Thymus (tissue), 11 donors: ENCODE measurements around the gene ZNHIT1. TPM values are rescaled to one million over a fixed set of nuclear protein-coding genes. Genes with fewer than 3 reads are reported as not detected.
"Not testable (repeated sequence)": the region's sequence is repeated elsewhere in the genome, so short reads cannot be mapped to it uniquely, and the experiment has no call there.

Experiments
- DNase-seq, 9 donors: peaks; one replicate each; pipeline ENCODE4 v3.0.0-alpha.2; 2013; ENCODE audit warnings: low spot score in 9 of 9, low read depth in 6 of 9, missing footprints in 1 of 9
- H3K27ac ChIP-seq, 2 donors: one replicate each; pipeline ENCODE4 v1.5.1; 2013; ENCODE audit warnings: control low read depth in 1 of 2, low read depth in 1 of 2, low read length in 1 of 2, mild to moderate bottlenecking in 1 of 2, moderate library complexity in 1 of 2
- H3K27me3 ChIP-seq, 2 donors: one replicate each; pipeline ENCODE4 v1.5.1; 2013; ENCODE audit warnings: low read length in 1 of 2; ENCODE audit not compliant: control insufficient read depth in 2 of 2, insufficient read depth in 1 of 2
- H3K36me3 ChIP-seq, 2 donors: one replicate each; pipeline ENCODE4 v1.5.1; 2013; ENCODE audit warnings: low read length in 1 of 2, mild to moderate bottlenecking in 1 of 2, moderate library complexity in 1 of 2; ENCODE audit not compliant: control insufficient read depth in 2 of 2, insufficient read depth in 2 of 2
- H3K4me1 ChIP-seq, 2 donors: one replicate each; pipeline ENCODE4 v1.5.1; 2013; ENCODE audit warnings: low read length in 2 of 2; ENCODE audit not compliant: control insufficient read depth in 2 of 2, insufficient read depth in 2 of 2
- H3K4me3 ChIP-seq, 2 donors: one replicate each; pipeline ENCODE4 v1.5.1; 2013; ENCODE audit warnings: low read length in 2 of 2, control low read depth in 1 of 2, mild to moderate bottlenecking in 1 of 2
- H3K9me3 ChIP-seq, 2 donors: one replicate each; pipeline ENCODE4 v1.5.1; 2013; ENCODE audit warnings: low read length in 1 of 2, mild to moderate bottlenecking in 1 of 2; ENCODE audit not compliant: control insufficient read depth in 2 of 2, insufficient read depth in 1 of 2
- WGBS: extraction: QIAGEN DNeasy Blood & Tissue Kit; methylation state at CpG from one replicate; pipeline ENCODE4 v1.1.7; 2013; 5-methylcytosine and 5-hydroxymethylcytosine counted together
- polyA plus RNA-seq: library from polyadenylated mRNA; stranded (reverse); fragments of 200-250 nt; gene quantifications from one replicate; pipeline ENCODE4 v1.2.3, GENCODE V29; 2013
- total RNA-seq: library from RNA; stranded (reverse); fragments of 120-200 nt; gene quantifications from one replicate; pipeline ENCODE4 v1.2.4, GENCODE V29; 2013
- donor health status: healthy.

Gene ZNHIT1
- total and polyA plus RNA-seq, 2 donors: 68.3 to 103 TPM

DNA sequence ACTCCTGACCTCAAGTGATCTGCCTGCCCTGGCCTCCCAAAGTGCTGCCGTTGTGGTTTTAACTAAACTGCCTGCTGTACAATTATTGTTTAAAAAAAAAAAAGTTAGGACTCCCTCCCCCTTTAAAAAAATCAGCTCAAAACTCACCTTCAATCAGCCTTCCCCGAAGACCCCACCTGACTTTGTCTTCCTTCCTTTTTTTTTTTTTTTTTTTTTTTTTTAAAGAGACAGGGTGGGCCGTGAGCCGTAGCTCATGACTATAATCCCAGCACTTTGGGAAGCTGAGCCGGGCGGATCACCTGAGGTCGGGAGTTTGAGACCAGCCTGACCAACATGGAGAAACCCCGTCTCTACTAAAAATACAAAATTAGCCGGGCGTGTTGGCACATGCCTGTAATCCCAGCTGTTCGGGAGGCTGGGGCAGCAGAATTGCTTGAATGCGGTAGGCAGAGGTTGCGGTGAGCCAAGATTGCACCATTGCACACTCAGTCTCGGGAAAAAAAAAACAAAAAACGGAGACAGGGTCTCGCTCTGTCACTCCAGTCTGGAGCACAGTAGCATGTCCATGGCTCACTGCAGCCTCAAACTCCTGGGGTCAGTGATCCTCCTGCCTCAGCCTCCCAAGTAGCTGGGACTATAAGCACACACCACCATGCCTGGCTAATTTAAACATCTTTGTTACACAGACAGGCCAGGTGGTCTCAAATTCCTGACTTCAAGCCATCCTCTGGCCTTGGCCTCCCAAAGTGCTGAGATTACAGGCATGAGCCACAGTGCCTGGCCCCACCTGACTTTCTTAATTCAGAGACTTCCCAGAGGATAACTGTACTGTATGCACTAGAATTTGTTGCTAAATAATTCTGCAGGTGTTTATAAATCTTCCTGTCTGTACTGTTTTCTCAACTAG, 23.7 kb downstream of the ZNHIT1 start:
- H3K4me1 ChIP-seq: peaks cover 16 to 53% of the 10 kb centered on the region in 2 donors
- WGBS: 61% methylated on average over 16 of the region's 16 CpGs
- H3K9me3 ChIP-seq: peaks cover 0 to 3% of the 10 kb centered on the region in 2 donors
- H3K27me3 ChIP-seq: no peaks in the 10 kb centered on the region
- H3K27ac ChIP-seq: no peak overlapping the region
- no peak for DNase-seq
- H3K36me3 ChIP-seq: peaks cover 43 to 46% of the 10 kb centered on the region in 2 donors
- no peak overlapping the region for H3K4me3 ChIP-seq

DNA sequence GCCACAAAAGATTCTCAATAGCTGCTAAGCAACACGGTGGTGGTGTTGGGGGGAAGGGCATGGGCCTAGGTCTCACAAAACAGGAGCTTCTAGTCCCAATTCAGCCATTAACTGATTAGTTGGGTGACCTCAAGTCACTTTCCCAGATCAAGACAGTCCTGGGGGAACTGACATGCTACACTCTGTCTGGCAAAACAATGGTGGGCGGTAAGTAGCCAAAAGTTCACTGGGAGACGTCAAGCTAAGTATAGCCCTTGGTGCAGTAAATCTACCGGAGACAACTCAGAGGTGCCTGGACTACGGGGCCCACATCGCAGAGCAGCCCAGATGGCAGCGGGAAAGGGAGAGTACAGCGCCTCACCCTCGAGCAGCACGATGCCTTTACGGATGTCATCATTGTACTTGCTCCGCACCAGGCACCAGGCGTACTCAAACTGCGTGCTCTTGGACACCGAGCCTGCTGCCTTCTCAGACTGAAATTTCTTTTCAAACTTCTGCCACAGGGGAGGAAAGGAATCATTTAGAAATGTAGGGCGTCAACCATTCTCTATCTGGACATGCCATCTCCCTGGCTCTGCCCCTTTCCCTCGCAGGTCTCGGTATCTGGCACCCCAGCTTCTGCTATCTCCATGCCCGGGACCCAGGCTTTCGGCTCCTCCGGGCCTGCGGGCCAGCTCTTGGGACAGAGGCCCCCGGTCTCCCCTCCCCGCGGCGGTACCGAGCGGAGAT, 25.8 kb downstream of the ZNHIT1 start:
- no peaks in the 10 kb centered on the region for H3K27me3 ChIP-seq
- peaks cover 0 to 3% of the 10 kb centered on the region in 2 donors for H3K9me3 ChIP-seq
- H3K4me3 ChIP-seq: peak overlapping the region; percentile 86 to 94
- peak in 2 of 9 donors; percentile 25 to 57 for DNase-seq
- H3K4me1 ChIP-seq: peaks cover 16 to 33% of the 10 kb centered on the region in 2 donors
- peaks cover 22 to 37% of the 10 kb centered on the region in 2 donors for H3K36me3 ChIP-seq
- peak overlapping the region; percentile 58 to 90 for H3K27ac ChIP-seq
- 27% methylated on average over 28 of the region's 28 CpGs for WGBS

DNA sequence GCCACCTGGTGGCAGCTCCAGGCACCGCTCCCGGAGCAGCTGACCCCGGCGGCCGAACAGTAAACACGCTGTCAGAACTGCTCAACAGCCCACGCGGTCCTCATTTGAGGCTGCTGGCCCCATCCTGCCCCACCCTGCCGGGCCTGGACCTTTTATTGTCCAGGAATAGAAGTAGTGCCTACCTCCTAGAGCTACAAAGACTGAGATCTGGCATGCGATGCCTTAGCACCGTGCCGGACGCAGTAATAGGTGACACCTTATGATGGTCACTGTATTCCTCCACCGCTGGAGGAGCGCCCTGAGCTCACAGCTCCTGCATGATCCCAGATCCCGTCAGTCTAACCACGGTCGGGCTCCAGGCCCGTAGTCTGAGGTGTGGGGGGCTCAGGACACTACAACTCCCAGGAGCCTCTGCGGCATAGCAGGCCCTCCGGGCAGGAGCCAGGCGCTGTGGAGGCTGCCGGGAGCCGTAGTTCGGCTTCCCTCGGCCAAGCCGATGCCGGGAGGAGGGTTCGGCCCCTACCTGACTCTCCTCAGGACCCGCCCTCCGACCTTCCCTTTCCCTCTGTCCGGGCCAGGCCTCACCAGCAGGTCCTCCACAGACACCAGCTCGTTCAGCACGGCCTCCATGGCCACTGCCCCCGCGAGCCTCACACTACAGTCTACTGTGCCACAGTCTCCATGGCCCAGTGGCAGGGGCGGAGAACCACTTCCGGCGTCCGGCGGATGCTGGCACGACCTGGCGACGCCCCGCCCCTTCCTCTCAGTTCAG, 26.6 kb downstream of the ZNHIT1 start, which contains the start of gene FIS1:
Gene FIS1, minus strand, starts transcription at position 707 of the 772 bp plus-strand sequence. Its CDS starts 77 bp downstream, at position 630.
- Histone ChIP-seq H3K4me1 (peaks cover 16 to 25% of the 10 kb centered on the region in 2 donors), H3K9me3 (peaks cover 0 to 3% of the 10 kb centered on the region in 2 donors), H3K27ac (peak within 1 kb of the TSS; percentile 90 to 92), H3K36me3 (peaks cover 20 to 37% of the 10 kb centered on the region in 2 donors), H3K4me3 (peak within 1 kb of the TSS; percentile 86 to 94), H3K27me3 (no peaks in the 10 kb centered on the region)
- DNase-seq: peak; percentile 85 to 96 (median 90)
- under 1% methylated on average over 45 of the region's 45 CpGs for WGBS

DNA sequence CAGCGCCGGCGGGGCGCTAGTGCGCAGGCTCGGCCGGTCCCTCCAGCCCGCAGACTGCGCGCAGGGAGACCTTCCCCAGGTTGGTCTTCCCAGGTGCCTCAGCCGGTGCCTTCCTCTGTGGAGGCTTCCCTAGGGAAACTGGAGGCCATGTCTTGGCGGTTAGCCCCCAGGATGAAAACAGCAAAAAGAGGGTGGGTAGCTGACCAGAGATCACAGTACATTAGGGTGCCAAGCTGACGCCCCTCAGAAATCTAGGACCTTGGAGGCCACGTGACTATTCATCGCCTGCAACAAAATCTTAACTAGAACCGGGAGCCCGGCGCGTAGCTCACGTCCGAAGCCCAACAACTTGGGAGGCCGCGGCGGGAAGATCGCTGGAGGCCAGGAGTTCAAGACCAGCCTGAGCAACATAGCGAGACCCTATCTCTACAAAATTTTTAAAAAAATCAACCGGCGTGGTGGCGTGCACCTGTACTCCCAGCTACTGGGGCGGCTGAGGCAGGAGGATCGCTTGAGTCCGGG, 27.2 kb downstream of the ZNHIT1 start:
- no peak for DNase-seq
- Histone ChIP-seq H3K27me3 (no peaks in the 10 kb centered on the region), H3K4me1 (peaks cover 16 to 21% of the 10 kb centered on the region in 2 donors), H3K36me3 (peaks cover 16 to 30% of the 10 kb centered on the region in 2 donors), H3K4me3 (peak overlapping the region; percentile 86 to 94), H3K9me3 (peaks cover 0 to 3% of the 10 kb centered on the region in 2 donors), H3K27ac (peak overlapping the region; percentile 78 to 90)
- 31% methylated on average over 32 of the region's 32 CpGs for WGBS

DNA sequence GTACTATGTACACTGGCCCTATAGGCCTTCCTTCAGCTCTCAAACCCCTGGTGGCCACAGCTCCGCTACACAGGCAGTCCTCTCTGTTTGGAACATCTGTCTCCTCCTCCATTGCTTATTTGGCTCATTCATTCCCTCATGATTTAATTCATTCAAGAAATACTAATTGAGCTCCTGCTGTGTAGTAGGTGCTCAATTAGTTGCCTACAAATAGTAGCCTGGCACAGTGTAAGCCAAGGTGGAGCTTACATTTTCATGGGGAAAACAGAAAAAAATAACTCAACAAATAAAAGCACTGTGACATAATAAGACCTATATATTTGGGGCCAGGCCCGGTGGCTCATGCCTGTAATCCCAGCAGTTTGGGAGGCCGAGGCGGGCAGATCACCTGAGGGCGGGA, 30.3 kb downstream of the ZNHIT1 start:
- H3K27ac ChIP-seq: no peak overlapping the region
- H3K36me3 ChIP-seq: peaks cover 8 to 26% of the 10 kb centered on the region in 2 donors
- H3K27me3 ChIP-seq: no peaks in the 10 kb centered on the region
- peaks cover 0 to 3% of the 10 kb centered on the region in 2 donors for H3K9me3 ChIP-seq
- 98% methylated on average over 5 of the region's 5 CpGs for WGBS
- DNase-seq: no peak
- H3K4me1 ChIP-seq: peaks cover 16 to 33% of the 10 kb centered on the region in 2 donors
- no peak overlapping the region for H3K4me3 ChIP-seq

DNA sequence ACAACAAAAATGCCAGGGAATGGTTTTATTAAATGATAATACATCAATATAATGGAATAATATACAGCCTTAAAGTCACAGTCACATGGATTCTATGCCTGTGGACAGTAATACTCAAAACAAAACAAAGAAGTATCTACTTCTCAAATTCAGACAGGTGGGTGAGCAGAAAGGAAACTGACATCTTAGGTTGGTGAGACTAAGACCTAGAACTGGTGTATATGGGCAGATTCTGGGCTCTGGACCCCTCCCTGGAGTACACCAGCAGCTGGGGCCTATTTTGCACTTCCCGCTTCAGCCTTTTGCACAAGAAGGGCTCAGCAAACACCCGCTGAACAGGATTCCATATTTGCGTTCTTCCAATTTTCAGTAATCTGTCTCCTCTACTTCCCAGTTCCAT, 32.4 kb downstream of the ZNHIT1 start:
- H3K27me3 ChIP-seq: peaks cover 0 to 3% of the 10 kb centered on the region in 2 donors
- H3K4me3 ChIP-seq: no peak overlapping the region
- DNase-seq: peak in 1 of 9 donors; percentile 5
- H3K27ac ChIP-seq: no peak overlapping the region
- peaks cover 8 to 23% of the 10 kb centered on the region in 2 donors for H3K36me3 ChIP-seq
- peaks cover 6 to 20% of the 10 kb centered on the region in 2 donors for H3K4me1 ChIP-seq
- peaks cover 0 to 3% of the 10 kb centered on the region in 2 donors for H3K9me3 ChIP-seq
- WGBS: 96% methylated on average over 3 of the region's 3 CpGs

DNA sequence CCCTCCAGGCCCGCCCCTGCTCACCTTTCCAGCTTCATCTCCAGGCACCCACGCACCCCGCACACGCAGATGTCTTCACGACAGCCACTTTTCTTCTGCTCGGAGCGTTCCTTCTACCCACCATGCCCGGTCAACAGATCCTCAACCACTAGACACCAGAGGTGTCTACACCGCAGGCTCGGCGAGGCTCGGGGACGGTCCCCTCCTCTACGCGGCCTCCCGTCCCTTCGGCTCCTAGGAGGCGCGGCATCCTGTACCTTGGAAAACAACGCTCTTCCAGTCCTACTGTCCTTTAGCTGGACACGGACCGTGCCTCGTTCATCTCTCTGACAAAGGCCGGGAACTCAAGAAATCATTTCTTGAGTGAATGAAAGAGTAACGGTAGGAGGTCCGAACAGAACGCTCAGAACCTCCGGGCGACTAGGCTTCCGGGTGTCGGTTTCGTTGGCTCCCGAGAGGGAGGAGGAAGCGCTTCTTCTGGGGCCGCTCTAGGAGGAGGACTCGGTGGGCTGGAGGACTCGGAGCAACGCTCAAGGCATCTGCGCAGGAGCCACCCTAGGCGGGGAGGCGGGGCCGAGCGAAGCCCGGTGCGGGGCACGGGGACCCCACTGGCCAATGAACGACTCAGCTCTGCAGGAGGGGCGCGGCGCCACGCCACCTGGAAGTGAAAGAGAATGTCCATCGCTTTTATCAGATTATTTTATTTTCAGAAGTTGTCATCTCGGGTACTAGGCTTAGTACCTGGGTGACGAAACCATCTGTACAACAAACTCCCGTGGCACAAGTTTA, 34.1 kb downstream of the ZNHIT1 start:
- Histone ChIP-seq H3K4me3 (peak overlapping the region; percentile 78 to 93), H3K27me3 (peaks cover 0 to 5% of the 10 kb centered on the region in 2 donors), H3K9me3 (peaks cover 0 to 3% of the 10 kb centered on the region in 2 donors), H3K36me3 (peaks cover 8 to 15% of the 10 kb centered on the region in 2 donors), H3K4me1 (peaks cover 0 to 15% of the 10 kb centered on the region in 2 donors), H3K27ac (peak overlapping the region; percentile 74 to 80)
- peak; percentile 91 to 99 (median 98) for DNase-seq
- under 1% methylated on average over 55 of the region's 55 CpGs for WGBS

DNA sequence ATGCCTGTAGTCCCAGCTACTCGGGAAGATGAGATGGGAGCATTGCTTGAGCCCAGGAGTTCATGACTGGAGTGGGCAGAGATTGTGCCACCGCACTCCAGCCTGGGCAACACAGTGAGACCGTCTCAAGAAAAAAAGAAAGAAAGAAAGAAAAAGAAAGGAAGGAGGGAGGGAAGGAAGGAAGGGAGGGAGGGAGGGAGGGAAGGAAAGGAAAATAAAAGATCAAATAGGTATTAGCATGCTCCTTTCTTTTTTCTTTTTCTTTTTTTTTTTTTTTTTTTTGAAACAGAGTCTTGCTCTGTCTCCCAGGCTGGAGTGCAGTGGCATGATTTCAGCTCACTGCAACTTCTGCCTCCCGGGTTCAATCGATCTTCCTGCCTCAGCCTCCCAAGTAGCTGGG, 35.2 kb downstream of the ZNHIT1 start:
- Histone ChIP-seq H3K36me3 (peaks cover 8 to 11% of the 10 kb centered on the region in 2 donors), H3K4me1 (peaks cover 0 to 15% of the 10 kb centered on the region in 2 donors)
- not testable (repeated sequence) for DNase-seq, H3K4me3 ChIP-seq, H3K27me3 ChIP-seq, H3K27ac ChIP-seq, H3K9me3 ChIP-seq
- 93% methylated on average over 5 of the region's 5 CpGs for WGBS
